Mucosa of rectum (tissue), 2 donors: ENCODE measurements around the gene MCOLN1.

Source experiments
- H3K27ac ChIP-seq, 2 donors: one replicate each; pipeline ENCODE4 v1.7.0; 2013; ENCODE audit warnings: inconsistent platforms in 2 of 2, low read depth in 2 of 2, low read length in 2 of 2
- H3K27me3 ChIP-seq, 2 donors: one replicate each; pipeline ENCODE4 v1.7.0; 2013; ENCODE audit warnings: low read length in 2 of 2; ENCODE audit not compliant: control insufficient read depth in 2 of 2, insufficient read depth in 2 of 2
- H3K36me3 ChIP-seq, 2 donors: one replicate each; pipeline ENCODE4 v1.7.0; 2013; ENCODE audit warnings: low read length in 2 of 2; ENCODE audit not compliant: control insufficient read depth in 2 of 2, insufficient read depth in 2 of 2
- H3K4me1 ChIP-seq, 2 donors: one replicate each; pipeline ENCODE4 v1.7.0; 2013; ENCODE audit warnings: low read length in 2 of 2, mild to moderate bottlenecking in 1 of 2; ENCODE audit not compliant: control insufficient read depth in 2 of 2, insufficient read depth in 2 of 2
- H3K4me3 ChIP-seq, 2 donors: one replicate each; pipeline ENCODE4 v1.7.0; 2013; ENCODE audit warnings: low read length in 2 of 2
- H3K9ac ChIP-seq, 2 donors: one replicate each; pipeline ENCODE4 v1.7.0; 2013; ENCODE audit warnings: low read length in 2 of 2, low read depth in 1 of 2, mild to moderate bottlenecking in 1 of 2
- H3K9me3 ChIP-seq, 2 donors: one replicate each; pipeline ENCODE4 v1.7.0; 2013; ENCODE audit warnings: low read length in 2 of 2; ENCODE audit not compliant: control insufficient read depth in 2 of 2
- donor health status: healthy.
- donor health status: Normal muscosa, but diverticular disease.

MCOLN1 gene

GRCh38 chr19:7482584-7483439 lies 39.6 kb upstream of the MCOLN1 start:
- H3K4me1 ChIP-seq: peaks cover 9 to 13% of the 10 kb centered on the region in 2 donors
- peak overlapping the region in 1 of 2 donors; percentile 20 for H3K9ac ChIP-seq
- H3K27ac ChIP-seq: no peak overlapping the region
- H3K4me3 ChIP-seq: peak overlapping the region in 1 of 2 donors; percentile 38
- H3K36me3 ChIP-seq: no peaks in the 10 kb centered on the region
- no peaks in the 10 kb centered on the region for H3K9me3 ChIP-seq
- no peaks in the 10 kb centered on the region for H3K27me3 ChIP-seq

GRCh38 chr19:7483720-7484201 lies 38.7 kb upstream of the MCOLN1 start:
- Histone ChIP-seq H3K27me3 (no peaks in the 10 kb centered on the region), H3K4me3 (no peak overlapping the region), H3K9ac (no peak overlapping the region), H3K4me1 (peaks cover 9 to 18% of the 10 kb centered on the region in 2 donors), H3K27ac (no peak overlapping the region), H3K36me3 (no peaks in the 10 kb centered on the region), H3K9me3 (no peaks in the 10 kb centered on the region)

GRCh38 chr19:7486923-7487322 lies 35.5 kb upstream of the MCOLN1 start:
- H3K4me1 ChIP-seq: peaks cover 15 to 23% of the 10 kb centered on the region in 2 donors
- no peaks in the 10 kb centered on the region for H3K9me3 ChIP-seq
- no peaks in the 10 kb centered on the region for H3K36me3 ChIP-seq
- no peak overlapping the region for H3K9ac ChIP-seq
- H3K27ac ChIP-seq: no peak overlapping the region
- H3K4me3 ChIP-seq: no peak overlapping the region
- no peaks in the 10 kb centered on the region for H3K27me3 ChIP-seq

GRCh38 chr19:7488736-7489353 lies 33.6 kb upstream of the MCOLN1 start, which contains the start of gene PEX11G:
TSS of gene PEX11G (minus strand) at chr19:7489035. CDS start at chr19:7489010, 25 bp downstream.
- peak within 1 kb of the TSS; percentile 78 to 86 for H3K4me3 ChIP-seq
- peak within 1 kb of the TSS; percentile 90 to 92 for H3K9ac ChIP-seq
- peak within 1 kb of the TSS; percentile 88 to 93 for H3K27ac ChIP-seq
- H3K27me3 ChIP-seq: no peaks in the 10 kb centered on the region
- H3K9me3 ChIP-seq: no peaks in the 10 kb centered on the region
- no peaks in the 10 kb centered on the region for H3K36me3 ChIP-seq
- peaks cover 7 to 15% of the 10 kb centered on the region in 2 donors for H3K4me1 ChIP-seq

GRCh38 chr19:7489609-7490044 lies 32.8 kb upstream of the MCOLN1 start:
- H3K27me3 ChIP-seq: no peaks in the 10 kb centered on the region
- H3K36me3 ChIP-seq: no peaks in the 10 kb centered on the region
- H3K4me1 ChIP-seq: peaks cover 6 to 12% of the 10 kb centered on the region in 2 donors
- H3K9me3 ChIP-seq: no peaks in the 10 kb centered on the region
- H3K9ac ChIP-seq: peak overlapping the region in 1 of 2 donors; percentile 90
- peak overlapping the region; percentile 78 to 86 for H3K4me3 ChIP-seq
- H3K27ac ChIP-seq: peak overlapping the region; percentile 88 to 93

- peaks cover 6 to 12% of the 10 kb centered on the region in 2 donors for H3K4me1 ChIP-seq
- no peak overlapping the region for H3K9ac ChIP-seq
- no peak overlapping the region for H3K4me3 ChIP-seq
- H3K9me3 ChIP-seq: no peaks in the 10 kb centered on the region
- H3K27me3 ChIP-seq: no peaks in the 10 kb centered on the region
- H3K36me3 ChIP-seq: no peaks in the 10 kb centered on the region
- H3K27ac ChIP-seq: peak overlapping the region in 1 of 2 donors; percentile 9
These were observed 30.3 kb upstream of the MCOLN1 start for GRCh38 chr19:7492142-7492541.

GRCh38 chr19:7492558-7492957 lies 29.9 kb upstream of the MCOLN1 start:
- H3K9me3 ChIP-seq: no peaks in the 10 kb centered on the region
- H3K4me3 ChIP-seq: no peak overlapping the region
- H3K4me1 ChIP-seq: peaks cover 6 to 12% of the 10 kb centered on the region in 2 donors
- H3K36me3 ChIP-seq: no peaks in the 10 kb centered on the region
- no peak overlapping the region for H3K27ac ChIP-seq
- no peak overlapping the region for H3K9ac ChIP-seq
- no peaks in the 10 kb centered on the region for H3K27me3 ChIP-seq

GRCh38 chr19:7494416-7495098 lies 27.9 kb upstream of the MCOLN1 start:
- no peak overlapping the region for H3K4me3 ChIP-seq
- H3K36me3 ChIP-seq: no peaks in the 10 kb centered on the region
- no peak overlapping the region for H3K9ac ChIP-seq
- H3K4me1 ChIP-seq: peaks cover 0 to under 1% of the 10 kb centered on the region in 2 donors
- H3K27me3 ChIP-seq: no peaks in the 10 kb centered on the region
- no peaks in the 10 kb centered on the region for H3K9me3 ChIP-seq
- H3K27ac ChIP-seq: peak overlapping the region; percentile 54 to 61

- H3K4me3 ChIP-seq: no peak overlapping the region
- no peaks in the 10 kb centered on the region for H3K36me3 ChIP-seq
- no peaks in the 10 kb centered on the region for H3K27me3 ChIP-seq
- no peak overlapping the region for H3K9ac ChIP-seq
- H3K27ac ChIP-seq: no peak overlapping the region
- H3K9me3 ChIP-seq: no peaks in the 10 kb centered on the region
- peaks cover 0 to 6% of the 10 kb centered on the region in 2 donors for H3K4me1 ChIP-seq
These were observed 25.1 kb upstream of the MCOLN1 start for GRCh38 chr19:7497292-7497691.
